ENCODE results near the gene MT1HL1. TPM values are rescaled to one million over a fixed set of nuclear protein-coding genes. Genes with fewer than 3 reads are reported as not detected.

MT1HL1 gene
- total RNA-seq, 1 experiment from 2014 or later = not detected

DNA sequence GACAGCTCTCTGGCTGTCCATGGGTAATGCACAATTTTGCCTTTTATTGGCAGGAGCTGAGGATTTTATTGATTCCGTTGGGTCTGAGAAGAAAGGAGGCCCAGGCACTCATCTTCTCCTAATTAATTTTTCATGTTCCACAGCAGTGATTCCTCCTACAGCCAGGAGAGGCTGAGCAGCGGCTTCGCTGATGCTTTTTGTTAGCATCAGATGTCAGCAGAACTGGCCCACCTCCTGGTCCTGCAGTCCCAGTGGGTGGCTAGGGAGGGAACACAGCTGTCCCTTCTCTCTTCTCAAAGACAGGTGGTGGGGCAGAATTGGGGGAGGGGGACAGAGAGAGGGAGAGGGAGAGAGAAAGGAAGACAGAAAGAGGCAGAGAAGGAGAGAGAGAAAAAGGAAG, 5.7 kb downstream of the MT1HL1 start:
- no peak for DNase-seq
- Histone ChIP-seq H3K79me1 (ENCODE audit: insufficient read depth, low read depth, low read length, poor library complexity, severe bottlenecking) (no peaks in the 10 kb centered on the region), H3K9me3 (ENCODE audit: control insufficient read depth, low read depth, low read length) (no peaks in the 10 kb centered on the region), H3K4me1 (ENCODE audit: insufficient read depth, low read length) (peaks cover 5% of the 10 kb centered on the region; the same call in 1 of the 2 replicates), H3K4ac (ENCODE audit: low read depth, low read length) (no peak overlapping the region), H2AFZ (ENCODE audit: low read length) (no peak overlapping the region), H2BK20ac (ENCODE audit: low read depth, low read length, poor library complexity, severe bottlenecking) (no peak overlapping the region), H2AK5ac (ENCODE audit: insufficient read length, low read length) (no peak overlapping the region), H3K14ac (ENCODE audit: insufficient read depth, low read length) (no peak overlapping the region), H4K20me1 (ENCODE audit: control insufficient read depth, insufficient read depth, insufficient read length) (no peaks in the 10 kb centered on the region), H3K79me2 (ENCODE audit: insufficient read depth, low read length) (no peaks in the 10 kb centered on the region), H2BK120ac (ENCODE audit: low read depth, low read length, poor library complexity, severe bottlenecking) (no peak overlapping the region), H2BK15ac (ENCODE audit: low read depth, low read length) (no peak overlapping the region), H4K5ac (ENCODE audit: insufficient read length, low read depth, low read length) (no peak overlapping the region), H3K27me3 (ENCODE audit: insufficient read depth, low read length) (no peaks in the 10 kb centered on the region), H2BK12ac (ENCODE audit: insufficient read length, low read depth, low read length) (no peak overlapping the region), H3K9ac (ENCODE audit: extremely low read depth, insufficient read length, low read length) (no peak overlapping the region), H3K27ac (ENCODE audit: insufficient read length, low read depth, low read length) (no peak overlapping the region), H2BK5ac (ENCODE audit: insufficient read length, low read length) (no peak overlapping the region), H4K91ac (ENCODE audit: insufficient read length, low read depth, low read length) (no peak overlapping the region), H3T11ph (ENCODE audit: low read length) (no peak overlapping the region), H3K4me2 (ENCODE audit: insufficient read depth, insufficient read length, low read length) (no peak overlapping the region), H3K56ac (ENCODE audit: insufficient read length, low read depth, low read length) (no peak overlapping the region), H3K18ac (ENCODE audit: insufficient read length, low read depth, low read length) (peak overlapping the region; percentile 12), H4K8ac (replicated peaks; ENCODE audit: insufficient read length, low read depth, low read length) (no peak overlapping the region), H3K23me2 (ENCODE audit: insufficient read length, low read depth, low read length, poor library complexity, severe bottlenecking) (no peaks in the 10 kb centered on the region), H3K23ac (ENCODE audit: insufficient read length, low read depth, low read length) (no peak overlapping the region)
- no peaks in the 10 kb centered on the region; a peak in 1 of 5 replicates for H3K9me3 Mint-ChIP-seq
- peaks cover 4% of the 10 kb centered on the region; the same call in 1 of the 2 replicates for H3K27me3 Mint-ChIP-seq (ENCODE audit: low read depth)
- TF ChIP-seq, protein P1, sequence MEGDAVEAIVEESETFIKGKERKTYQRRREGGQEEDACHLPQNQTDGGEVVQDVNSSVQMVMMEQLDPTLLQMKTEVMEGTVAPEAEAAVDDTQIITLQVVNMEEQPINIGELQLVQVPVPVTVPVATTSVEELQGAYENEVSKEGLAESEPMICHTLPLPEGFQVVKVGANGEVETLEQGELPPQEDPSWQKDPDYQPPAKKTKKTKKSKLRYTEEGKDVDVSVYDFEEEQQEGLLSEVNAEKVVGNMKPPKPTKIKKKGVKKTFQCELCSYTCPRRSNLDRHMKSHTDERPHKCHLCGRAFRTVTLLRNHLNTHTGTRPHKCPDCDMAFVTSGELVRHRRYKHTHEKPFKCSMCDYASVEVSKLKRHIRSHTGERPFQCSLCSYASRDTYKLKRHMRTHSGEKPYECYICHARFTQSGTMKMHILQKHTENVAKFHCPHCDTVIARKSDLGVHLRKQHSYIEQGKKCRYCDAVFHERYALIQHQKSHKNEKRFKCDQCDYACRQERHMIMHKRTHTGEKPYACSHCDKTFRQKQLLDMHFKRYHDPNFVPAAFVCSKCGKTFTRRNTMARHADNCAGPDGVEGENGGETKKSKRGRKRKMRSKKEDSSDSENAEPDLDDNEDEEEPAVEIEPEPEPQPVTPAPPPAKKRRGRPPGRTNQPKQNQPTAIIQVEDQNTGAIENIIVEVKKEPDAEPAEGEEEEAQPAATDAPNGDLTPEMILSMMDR (conservative IDR thresholded peaks at IDR 0.05) = no peak
- WGBS (ENCODE audit: extremely low coverage, insufficient read length, low lambda C conversion rate) = no CpG with 5 or more reads among the region's 3 CpGs
- H3K4me1 Mint-ChIP-seq = peaks cover 17 to 22% of the 10 kb centered on the region in 2 experiments
- H3K27ac Mint-ChIP-seq = no peak overlapping the region; a peak in 1 of 7 replicates
- H3K4me3 Mint-ChIP-seq = no peak overlapping the region
- H3K36me3 Mint-ChIP-seq (ENCODE audit: insufficient read depth in 1 of 3, low read depth in 3 of 3) = no peaks in the 10 kb centered on the region
